Uterus (tissue), 2 donors: Measurements from ENCODE around the gene CA4.

Source experiments
- POLR2A ChIP-seq, 2 donors: fragments of 450-650 bp; IDR thresholded peaks; one replicate each; pipeline ENCODE4 v1.6.1; 2016; ENCODE audit warnings: antibody characterized with exemption in 2 of 2, mild to moderate bottlenecking in 1 of 2, moderate library complexity in 1 of 2
- TF ChIP-seq, protein P1 (sequence below), 4 experiments: fragments of 200-600 bp in 2 of 4; fragments of 450-650 bp in 2 of 4; sonication (generic) in 2 of 4; IDR thresholded peaks; one replicate each; pipeline ENCODE4 v1.5.1; 2016 to 2019; ENCODE audit warnings: antibody characterized with exemption in 4 of 4, mild to moderate bottlenecking in 2 of 4, moderate library complexity in 1 of 4

- TF ChIP-seq, protein P1, sequence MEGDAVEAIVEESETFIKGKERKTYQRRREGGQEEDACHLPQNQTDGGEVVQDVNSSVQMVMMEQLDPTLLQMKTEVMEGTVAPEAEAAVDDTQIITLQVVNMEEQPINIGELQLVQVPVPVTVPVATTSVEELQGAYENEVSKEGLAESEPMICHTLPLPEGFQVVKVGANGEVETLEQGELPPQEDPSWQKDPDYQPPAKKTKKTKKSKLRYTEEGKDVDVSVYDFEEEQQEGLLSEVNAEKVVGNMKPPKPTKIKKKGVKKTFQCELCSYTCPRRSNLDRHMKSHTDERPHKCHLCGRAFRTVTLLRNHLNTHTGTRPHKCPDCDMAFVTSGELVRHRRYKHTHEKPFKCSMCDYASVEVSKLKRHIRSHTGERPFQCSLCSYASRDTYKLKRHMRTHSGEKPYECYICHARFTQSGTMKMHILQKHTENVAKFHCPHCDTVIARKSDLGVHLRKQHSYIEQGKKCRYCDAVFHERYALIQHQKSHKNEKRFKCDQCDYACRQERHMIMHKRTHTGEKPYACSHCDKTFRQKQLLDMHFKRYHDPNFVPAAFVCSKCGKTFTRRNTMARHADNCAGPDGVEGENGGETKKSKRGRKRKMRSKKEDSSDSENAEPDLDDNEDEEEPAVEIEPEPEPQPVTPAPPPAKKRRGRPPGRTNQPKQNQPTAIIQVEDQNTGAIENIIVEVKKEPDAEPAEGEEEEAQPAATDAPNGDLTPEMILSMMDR (IDR thresholded peaks at IDR 0.05): no peak
- no peak for TF ChIP-seq POLR2A (IDR thresholded peaks at IDR 0.05)
Observed at GRCh38 chr17:60110586-60110985, 39.2 kb upstream of the CA4 start.
